ENCODE results near the gene ABLIM1.

The ABLIM1 gene

GRCh38 chr10:114680543-114681117, 22.6 kb upstream of the ABLIM1 start:
- no peak for DNase-seq

- no peak for DNase-seq
Observed at GRCh38 chr10:114679552-114679951, 21.5 kb upstream of the ABLIM1 start.

GRCh38 chr10:114678820-114679219, 20.7 kb upstream of the ABLIM1 start:
- no peak for DNase-seq

GRCh38 chr10:114678336-114678735, 20.3 kb upstream of the ABLIM1 start:
- DNase-seq: no peak

- no peak for DNase-seq
Observed at GRCh38 chr10:114674346-114674745, 16.3 kb upstream of the ABLIM1 start.

- no peak for DNase-seq
Observed at GRCh38 chr10:114669648-114670047, 11.6 kb upstream of the ABLIM1 start.

GRCh38 chr10:114668375-114669080, 10.5 kb upstream of the ABLIM1 start:
- DNase-seq: no peak

- DNase-seq: no peak
Observed at GRCh38 chr10:114665873-114666272, 7.8 kb upstream of the ABLIM1 start.

- no peak for DNase-seq
Observed at GRCh38 chr10:114665406-114665805, 7.3 kb upstream of the ABLIM1 start.

- no peak for DNase-seq
Observed at GRCh38 chr10:114664127-114664526, 6.1 kb upstream of the ABLIM1 start.

- peak in 2 of 56 donors; percentile 5 to 17 for DNase-seq
Observed at GRCh38 chr10:114663626-114664025, 5.6 kb upstream of the ABLIM1 start.

GRCh38 chr10:114662646-114663217, 4.7 kb upstream of the ABLIM1 start:
- peak in 1 of 56 donors; percentile 7 for DNase-seq

GRCh38 chr10:114661212-114661880, 3.3 kb upstream of the ABLIM1 start:
- no peak for DNase-seq

- DNase-seq: no peak
Observed at GRCh38 chr10:114655671-114656070, 2.4 kb downstream of the ABLIM1 start.

- no peak for DNase-seq
Observed at GRCh38 chr10:114654822-114655575, 3.1 kb downstream of the ABLIM1 start.

GRCh38 chr10:114653926-114654325, 4.1 kb downstream of the ABLIM1 start:
- no peak for DNase-seq

- DNase-seq: no peak
Observed at GRCh38 chr10:114652402-114653368, 5.4 kb downstream of the ABLIM1 start.

- no peak for DNase-seq
Observed at GRCh38 chr10:114650831-114651230, 7.2 kb downstream of the ABLIM1 start.

GRCh38 chr10:114650266-114650665, 7.8 kb downstream of the ABLIM1 start:
- DNase-seq: no peak

GRCh38 chr10:114649217-114649903, 8.7 kb downstream of the ABLIM1 start:
- DNase-seq: no peak
